GM12878 (cell line): ENCODE measurements around the gene ENTPD6. TPM values are rescaled to one million over a fixed set of nuclear protein-coding genes. Genes with fewer than 3 reads are reported as not detected.

Source experiments
- CHD2 ChIP-seq: IDR thresholded peaks from 2 replicates; pipeline ENCODE4 v1.6.1; 2011; ENCODE audit warnings: low read depth, low read length, improper control_type of control experiment, borderline replicate concordance
- CUX1 ChIP-seq: IDR thresholded peaks from 2 replicates; pipeline ENCODE4 v1.6.1; 2012; ENCODE audit warnings: improper control_type of control experiment, low read depth, low read length; ENCODE audit not compliant: insufficient replicate concordance
- NKRF ChIP-seq: fragments of 450-650 bp; conservative IDR thresholded peaks from 2 replicates; pipeline ENCODE4 v1.6.1; 2017; ENCODE audit warnings: mild to moderate bottlenecking, moderate library complexity
- SIX5 ChIP-seq: IDR thresholded peaks from 2 replicates; pipeline ENCODE4 v1.6.1; 2011; ENCODE audit warnings: mild to moderate bottlenecking, low read depth, low read length, moderate library complexity; ENCODE audit not compliant: severe bottlenecking
- SMAD1 ChIP-seq: fragments of 450-650 bp; IDR thresholded peaks from 2 replicates; pipeline ENCODE4 v1.6.1; 2018; ENCODE audit warnings: mild to moderate bottlenecking, low read depth; ENCODE audit not compliant: partially characterized antibody
- SUPT20H ChIP-seq: IDR thresholded peaks from 2 replicates; pipeline ENCODE4 v1.6.1; 2011; ENCODE audit warnings: low read depth, mild to moderate bottlenecking, low read length, moderate library complexity, borderline replicate concordance; ENCODE audit not compliant: control insufficient read depth
- WRNIP1 ChIP-seq: IDR thresholded peaks from 2 replicates; pipeline ENCODE4 v1.6.1; 2011; ENCODE audit warnings: low read depth, low read length, improper control_type of control experiment, borderline replicate concordance
- polyA plus RNA-seq, 11 experiments: library from polyadenylated mRNA; depleted of rRNA in 4 of 11; unstranded in 6 of 11; stranded (reverse) in 5 of 11; fragments of >200 nt; fragmentation: Nextera tagmentation in 4 of 11; fragmentation: Illumina TruSeq in 1 of 11; extraction: Ambion mirVana in 4 of 11; extraction: Trizol in 1 of 11; gene quantifications; 1 replicate in 1 of 11; 2 replicates in 10 of 11; pipeline versions ENCODE4 v1.2.1 to v1.2.3, GENCODE V29; 2011 to 2016; ENCODE audit warnings: inconsistent platforms in 2 of 11, missing spikeins in 2 of 11, low read depth in 1 of 11
- total RNA-seq, 4 experiments: library from RNA; depleted of rRNA in 3 of 4; stranded (reverse); fragments of >200 nt in 3 of 4; fragmentation: Illumina TruSeq in 1 of 4; extraction: Trizol in 1 of 4; gene quantifications; 2 replicates each; pipeline versions ENCODE4 v1.2.1 to v1.2.3, GENCODE V29; 2013 to 2021
- TF ChIP-seq, protein P1 (sequence below): fragments of 450-650 bp; formaldehyde crosslinking; IDR thresholded peaks from 2 replicates; pipeline ENCODE4 v1.5.0; 2022; ENCODE audit warnings: mild to moderate bottlenecking, missing genetic modification characterization

Gene ENTPD6
- total and polyA plus RNA-seq, 10 of the 15 experiments (the other 5 are each of a cell fraction or from before 2014, with no cell fraction given), result 0.53 to 45.4 (median 31.1) TPM

DNA sequence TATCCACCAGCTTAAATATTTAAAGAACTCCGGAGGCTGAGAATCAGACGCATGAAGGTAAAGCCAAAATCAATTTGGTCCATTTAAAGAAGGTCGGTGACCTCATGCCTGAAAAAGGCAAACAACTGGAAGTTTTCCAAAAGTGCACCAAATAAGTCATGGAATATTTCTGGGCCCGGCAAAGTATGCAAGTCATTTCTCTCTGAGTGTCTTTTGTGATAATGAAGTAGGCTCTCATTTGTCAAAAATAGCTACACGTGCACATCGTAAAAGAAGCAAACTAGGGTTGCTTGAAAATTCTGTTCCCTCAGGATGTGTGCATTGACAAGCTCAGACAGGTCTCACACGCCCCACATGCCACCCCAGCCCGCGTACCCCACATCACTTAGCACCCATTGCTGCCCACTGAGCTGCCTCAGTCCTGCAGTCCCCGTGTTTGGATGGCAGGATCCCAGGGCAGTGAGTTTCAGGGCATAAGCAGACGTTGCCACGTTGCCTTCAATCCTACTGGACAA lies 31.9 kb downstream of the ENTPD6 start (continued):
- TF ChIP-seq, protein P1, sequence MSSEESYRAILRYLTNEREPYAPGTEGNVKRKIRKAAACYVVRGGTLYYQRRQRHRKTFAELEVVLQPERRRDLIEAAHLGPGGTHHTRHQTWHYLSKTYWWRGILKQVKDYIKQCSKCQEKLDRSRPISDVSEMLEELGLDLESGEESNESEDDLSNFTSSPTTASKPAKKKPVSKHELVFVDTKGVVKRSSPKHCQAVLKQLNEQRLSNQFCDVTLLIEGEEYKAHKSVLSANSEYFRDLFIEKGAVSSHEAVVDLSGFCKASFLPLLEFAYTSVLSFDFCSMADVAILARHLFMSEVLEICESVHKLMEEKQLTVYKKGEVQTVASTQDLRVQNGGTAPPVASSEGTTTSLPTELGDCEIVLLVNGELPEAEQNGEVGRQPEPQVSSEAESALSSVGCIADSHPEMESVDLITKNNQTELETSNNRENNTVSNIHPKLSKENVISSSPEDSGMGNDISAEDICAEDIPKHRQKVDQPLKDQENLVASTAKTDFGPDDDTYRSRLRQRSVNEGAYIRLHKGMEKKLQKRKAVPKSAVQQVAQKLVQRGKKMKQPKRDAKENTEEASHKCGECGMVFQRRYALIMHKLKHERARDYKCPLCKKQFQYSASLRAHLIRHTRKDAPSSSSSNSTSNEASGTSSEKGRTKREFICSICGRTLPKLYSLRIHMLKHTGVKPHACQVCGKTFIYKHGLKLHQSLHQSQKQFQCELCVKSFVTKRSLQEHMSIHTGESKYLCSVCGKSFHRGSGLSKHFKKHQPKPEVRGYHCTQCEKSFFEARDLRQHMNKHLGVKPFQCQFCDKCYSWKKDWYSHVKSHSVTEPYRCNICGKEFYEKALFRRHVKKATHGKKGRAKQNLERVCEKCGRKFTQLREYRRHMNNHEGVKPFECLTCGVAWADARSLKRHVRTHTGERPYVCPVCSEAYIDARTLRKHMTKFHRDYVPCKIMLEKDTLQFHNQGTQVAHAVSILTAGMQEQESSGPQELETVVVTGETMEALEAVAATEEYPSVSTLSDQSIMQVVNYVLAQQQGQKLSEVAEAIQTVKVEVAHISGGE (CRISPR knock-in tag), result no peak
- TF ChIP-seq SIX5 (no peak), NKRF (no peak), SUPT20H (no peak), WRNIP1 (no peak), SMAD1 (no peak), CHD2 (no peak), CUX1 (no peak)
